ENCODE data around the gene CPA2. TPM values are rescaled to one million over a fixed set of nuclear protein-coding genes. Genes with fewer than 3 reads are reported as not detected.

CPA2 gene
- polyA plus RNA-seq, 3 donors, result 4.2 to 4,704 (median 14.6) TPM

GRCh38 chr7:130334274-130334673 lies 67.6 kb downstream of the CPA2 start:
- H3K27ac ChIP-seq (ENCODE audit: low read depth, low read length), result no peak overlapping the region
- 53 to 69% (median 63%) methylated on average over 6 of the region's 6 CpGs for WGBS, 3 donors

DNA sequence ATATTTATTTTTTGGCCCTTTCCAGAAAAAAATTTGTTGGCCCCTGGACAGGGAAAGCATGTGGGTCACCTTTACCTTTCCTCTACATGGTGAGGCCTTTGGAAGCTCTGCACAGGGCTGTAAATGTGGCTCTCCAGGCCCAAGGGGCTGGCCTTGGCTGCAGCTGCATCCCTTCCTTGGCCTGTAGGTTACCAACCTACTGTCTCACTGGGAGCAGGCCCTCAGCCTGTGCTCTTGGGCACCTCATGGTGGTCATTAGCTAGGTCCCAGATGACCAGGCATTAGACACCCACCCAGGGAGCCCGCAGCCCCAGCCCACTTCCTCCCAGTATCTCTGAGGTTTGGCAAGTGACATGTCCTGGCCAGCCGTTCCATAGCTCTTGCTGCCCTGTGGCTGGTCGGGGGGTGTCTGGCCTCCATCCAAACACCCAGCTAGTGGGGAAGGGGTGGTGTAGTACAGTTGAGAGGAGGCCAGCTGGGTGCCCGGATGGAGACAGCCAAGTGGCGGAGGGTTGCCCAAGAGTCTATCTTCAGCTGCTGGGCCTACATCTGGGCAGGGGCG lies 70.8 kb downstream of the CPA2 start:
- no peak overlapping the region for H3K27ac ChIP-seq (ENCODE audit: low read depth, low read length)
- WGBS, 3 donors, result 70 to 87% (median 73%) methylated on average over 6 of the region's 6 CpGs

DNA sequence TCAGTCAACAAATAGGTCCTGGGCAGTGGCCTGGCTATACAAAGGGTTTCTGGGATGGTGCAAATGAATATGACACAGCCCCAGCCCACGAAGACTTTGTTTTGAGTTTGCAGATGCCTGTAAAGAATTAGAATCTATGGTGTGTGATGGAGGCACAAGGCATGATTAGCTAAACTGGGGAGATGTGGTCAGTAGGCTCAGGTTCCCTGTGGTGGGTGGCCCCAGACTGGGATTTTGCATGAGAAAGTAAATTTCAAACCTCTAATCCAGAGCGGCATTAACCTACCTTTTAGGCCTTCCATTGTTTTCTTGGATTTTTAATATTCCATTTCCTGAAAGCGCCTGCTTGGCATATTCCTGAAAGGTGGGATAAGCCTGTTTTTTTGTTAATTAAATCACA lies 71.6 kb downstream of the CPA2 start:
- WGBS, 3 donors, result 90 to 96% (median 94%) methylated on average over 3 of the region's 3 CpGs
- no peak overlapping the region for H3K27ac ChIP-seq (ENCODE audit: low read depth, low read length)

Other genes with a start within 250 kb of the CPA2 start
- 10 to 100 TPM in 1 of 3 donors, 1 to 10 TPM in 2; 5.5 to 12.3 (median 9.8) TPM for gene ZC3HC1, start 215.5 kb upstream of the CPA2 start, polyA plus RNA-seq
- 10 to 100 TPM in 2 of 3 donors, 1 to 10 TPM in 1; 9.1 to 13.2 (median 12.3) TPM for gene KLHDC10, start 196.3 kb upstream of the CPA2 start, polyA plus RNA-seq
- gene TMEM209, start 61.5 kb upstream of the CPA2 start, polyA plus RNA-seq, result 1 to 10 TPM; 3.9 to 7.6 (median 6.0) TPM
- under 1 TPM in 1 of 3 donors, not detected in 2; 0.24 TPM for gene SSMEM1, start 59.0 kb upstream of the CPA2 start, polyA plus RNA-seq
- 1 to 10 TPM in 1 of 3 donors, under 1 TPM in 2; 0.67 to 5.9 (median 0.98) TPM for gene CPA4, start 26.3 kb downstream of the CPA2 start, polyA plus RNA-seq
- gene CPA5, start 78.0 kb downstream of the CPA2 start, polyA plus RNA-seq, result under 1 TPM in 2 of 3 donors, not detected in 1; 0.04 to 0.20 TPM
- over 10,000 TPM in 1 of 3 donors, 10 to 100 TPM in 1, 1 to 10 TPM in 1; 5.3 to 12,264 (median 18.3) TPM for gene CPA1, start 113.6 kb downstream of the CPA2 start, polyA plus RNA-seq
- 1 to 10 TPM; 4.0 to 6.2 (median 5.6) TPM for gene CEP41, start 174.2 kb downstream of the CPA2 start, polyA plus RNA-seq
- gene MEST, start 225.2 kb downstream of the CPA2 start, polyA plus RNA-seq, result 100 to 1,000 TPM in 2 of 3 donors, 10 to 100 TPM in 1; 28.5 to 410 (median 177) TPM

All from adipose tissue (tissue), 3 donors.